ENCODE data around the gene CRACR2A.

The CRACR2A gene

DNA sequence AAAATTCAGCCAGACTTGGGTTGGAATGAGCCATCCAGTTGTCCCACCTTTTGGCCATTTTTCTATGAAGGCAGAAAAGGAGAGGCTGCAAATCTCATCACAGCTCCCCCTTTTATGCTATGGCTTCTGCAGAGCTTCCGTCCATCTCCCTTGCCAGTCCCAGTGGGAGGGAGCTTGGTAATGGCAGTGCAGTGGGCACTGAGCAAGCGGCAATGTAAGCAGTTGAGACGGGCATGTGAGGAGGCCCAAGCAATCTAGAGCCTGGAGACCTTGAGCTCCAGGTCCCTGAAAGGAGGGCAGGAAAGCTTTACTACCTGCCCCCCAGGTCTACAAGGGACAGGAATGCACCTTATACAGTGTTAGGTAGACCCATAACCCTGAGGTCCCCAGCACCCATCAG is 73.1 kb downstream of the CRACR2A start:
- no peak for DNase-seq

DNA sequence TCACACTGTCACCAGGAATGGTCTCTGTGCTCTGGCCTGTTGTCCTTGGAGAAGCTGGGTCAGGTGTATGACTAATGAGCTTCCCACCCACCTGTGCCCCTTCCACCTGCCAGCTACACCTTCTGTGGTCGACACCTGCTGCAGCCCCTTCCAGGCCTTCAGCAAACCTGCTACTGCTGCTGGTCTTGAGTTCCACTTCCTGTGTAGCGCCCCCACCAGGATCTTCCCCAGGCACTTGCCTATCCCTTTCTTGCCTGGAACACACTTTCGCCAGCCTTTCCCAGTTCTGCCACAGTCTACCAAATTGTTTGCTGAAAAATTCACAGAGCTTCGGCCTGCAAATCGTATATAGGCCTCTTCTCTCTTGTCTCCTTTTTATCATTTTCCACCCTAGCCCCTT is 75.3 kb downstream of the CRACR2A start:
- no peak for DNase-seq

DNA sequence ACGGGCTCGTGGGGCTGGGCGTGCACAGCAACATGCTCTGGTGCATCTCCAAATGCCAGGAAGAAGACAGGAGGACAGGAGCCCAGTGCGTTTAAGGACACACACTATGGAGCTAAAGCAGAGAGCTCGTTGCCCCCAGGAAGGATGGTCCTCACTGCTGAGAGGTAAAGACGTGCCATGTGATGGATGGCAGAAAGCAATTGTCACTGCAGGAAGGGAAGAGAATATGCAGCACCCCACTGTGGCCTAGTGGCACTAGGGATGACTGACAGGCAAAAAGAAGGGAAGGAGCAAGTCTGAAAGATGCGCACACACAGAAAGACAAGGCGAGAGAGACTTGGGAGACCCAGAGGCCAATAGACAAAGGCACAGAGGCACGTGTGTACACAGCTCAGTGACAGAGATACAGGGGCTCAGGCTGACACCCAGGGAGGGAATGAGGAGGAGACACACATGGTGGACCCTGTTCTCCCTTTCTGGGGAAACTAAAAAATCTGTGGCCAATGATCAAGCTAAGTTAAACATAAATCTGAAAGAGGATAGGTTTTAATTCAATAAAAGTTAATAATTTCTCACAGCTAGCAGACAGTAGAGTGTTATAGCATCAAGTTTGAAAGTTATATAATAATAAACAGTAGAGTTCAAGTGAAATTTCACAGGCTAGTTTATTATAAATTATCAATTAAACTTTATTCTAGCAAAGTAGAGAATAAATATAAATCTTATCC is 78.8 kb downstream of the CRACR2A start:
- no peak for DNase-seq

DNA sequence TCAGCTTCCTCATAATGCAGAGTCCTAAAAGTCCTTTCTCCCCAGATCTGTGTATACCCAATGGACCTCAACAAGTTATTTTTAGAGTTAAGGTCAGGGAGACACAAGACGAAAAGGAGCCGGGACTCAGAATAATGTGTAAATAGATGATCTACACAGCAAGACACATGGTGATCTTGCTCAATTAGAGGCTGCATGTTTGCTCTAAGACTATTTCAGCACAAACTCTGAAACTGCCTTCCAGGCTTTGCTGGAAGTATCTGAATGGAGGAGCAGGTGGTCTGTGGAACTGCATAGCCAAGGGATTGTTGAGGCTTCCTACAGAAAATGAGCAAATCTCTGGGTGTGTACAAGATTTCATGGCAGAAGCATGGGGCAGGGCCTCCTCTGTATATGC is 80.8 kb downstream of the CRACR2A start:
- DNase-seq, result no peak

DNA sequence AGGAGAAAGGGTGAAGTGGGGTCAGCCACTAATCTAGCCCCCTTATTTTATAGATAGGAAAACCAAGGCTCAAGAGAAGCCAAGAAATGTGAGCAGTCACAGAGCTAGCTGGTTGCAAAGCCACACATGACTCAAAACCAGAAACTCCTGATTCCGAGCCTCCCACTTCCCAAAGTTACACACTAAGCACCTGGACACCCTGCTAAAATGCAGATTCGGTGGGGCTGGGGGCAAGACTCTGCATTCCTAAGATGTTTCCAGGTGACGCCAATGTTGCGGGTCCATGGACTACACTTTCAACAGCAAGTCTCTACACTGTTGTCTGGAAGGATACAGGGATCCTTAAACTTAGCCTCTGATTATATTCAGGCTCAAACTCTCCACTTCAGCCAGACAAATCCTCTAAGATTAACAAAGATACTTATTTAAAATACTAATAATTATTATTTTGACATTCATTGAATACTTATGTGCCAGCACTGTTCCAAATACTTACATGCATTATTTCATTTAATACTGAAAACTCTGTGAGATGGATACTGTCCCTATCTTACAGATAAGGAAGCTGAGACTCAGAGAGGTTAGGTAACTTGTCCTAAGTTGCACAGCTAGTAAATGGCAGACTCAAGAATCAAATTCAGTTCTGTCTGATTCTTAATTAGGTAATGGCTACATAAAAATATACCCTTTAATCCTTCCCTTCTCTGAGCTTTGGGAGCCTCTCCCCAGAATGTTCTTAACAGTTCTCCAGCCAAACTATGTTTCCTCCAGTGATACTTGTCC is 81.4 kb downstream of the CRACR2A start:
- no peak for DNase-seq

DNA sequence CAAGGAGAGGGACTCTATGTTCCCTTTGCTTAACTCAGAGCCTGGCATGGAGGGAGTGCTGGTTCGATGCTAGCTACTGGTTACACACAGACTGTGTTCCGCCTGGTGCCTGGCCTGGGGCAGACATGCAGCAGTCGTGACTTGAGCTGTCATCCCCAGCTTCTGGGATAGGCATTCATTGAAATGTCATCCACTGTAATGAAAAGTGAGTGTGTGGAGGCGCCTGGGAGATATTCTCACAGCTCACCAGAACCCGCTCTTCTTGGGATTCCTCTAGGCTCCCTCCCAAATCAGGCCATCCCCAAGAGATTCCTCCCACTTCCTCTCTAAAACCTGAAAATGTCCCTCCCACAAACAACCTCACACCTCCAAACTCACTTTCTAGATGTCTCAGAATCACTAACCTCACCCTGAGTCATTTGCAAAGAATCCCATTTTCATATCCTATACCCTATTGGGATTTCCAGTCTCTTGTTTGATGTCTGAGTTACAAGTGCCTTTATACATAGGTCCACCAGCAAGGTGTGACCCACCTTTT is 82.8 kb downstream of the CRACR2A start:
- DNase-seq, result no peak

DNA sequence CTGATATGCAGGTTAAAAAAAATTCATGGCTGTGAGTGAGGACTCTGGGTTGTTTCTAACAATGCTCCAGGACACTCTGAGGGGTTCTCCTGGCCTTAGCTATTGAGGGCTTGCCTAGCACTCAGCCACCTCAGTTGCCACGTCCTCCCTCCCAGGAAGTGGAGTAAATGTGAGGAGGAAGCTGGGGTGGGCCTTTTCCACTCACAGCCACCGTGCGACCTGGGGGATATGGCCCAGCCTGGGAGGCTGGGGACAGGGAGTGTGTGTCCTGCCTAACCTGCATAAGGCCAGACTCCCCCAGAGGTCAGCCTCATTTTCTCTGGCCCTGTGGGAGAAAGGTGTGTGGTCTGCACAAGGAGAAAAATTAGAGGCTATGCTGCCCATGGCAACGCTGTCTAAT is 83.3 kb downstream of the CRACR2A start:
- DNase-seq, result no peak

DNA sequence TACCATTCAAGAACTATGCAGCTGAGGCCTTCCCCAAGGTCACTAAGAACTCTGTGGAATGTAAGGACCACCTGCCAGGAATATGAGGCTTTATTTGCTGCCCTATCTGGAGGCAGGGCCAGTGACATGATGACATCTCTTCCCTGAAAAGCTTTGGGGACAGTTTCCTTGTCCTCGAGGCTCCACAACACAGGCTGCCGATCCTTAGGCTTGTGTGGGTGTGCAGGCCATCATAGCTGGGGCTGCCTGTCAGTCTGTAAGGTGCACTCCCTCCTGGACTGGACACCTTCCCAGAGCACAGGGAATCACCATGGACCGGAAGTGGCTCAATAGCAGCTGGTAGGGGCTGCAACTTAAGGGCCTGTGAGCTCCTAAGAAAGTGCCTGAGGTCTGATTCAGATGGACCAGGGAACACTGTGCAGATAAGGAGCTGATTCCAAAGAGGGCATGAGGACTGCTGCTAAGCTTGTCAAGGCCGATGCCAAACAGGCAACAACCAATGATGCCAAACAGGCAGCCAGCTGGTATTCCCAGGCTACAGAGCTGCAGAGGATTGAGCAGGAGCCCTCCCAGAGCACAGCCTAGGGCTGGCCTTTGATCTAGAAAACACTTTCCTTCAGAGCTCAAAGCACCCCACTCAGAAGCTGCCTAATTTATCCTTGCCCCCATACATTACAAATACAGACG is 84.3 kb downstream of the CRACR2A start:
- no peak for DNase-seq

DNA sequence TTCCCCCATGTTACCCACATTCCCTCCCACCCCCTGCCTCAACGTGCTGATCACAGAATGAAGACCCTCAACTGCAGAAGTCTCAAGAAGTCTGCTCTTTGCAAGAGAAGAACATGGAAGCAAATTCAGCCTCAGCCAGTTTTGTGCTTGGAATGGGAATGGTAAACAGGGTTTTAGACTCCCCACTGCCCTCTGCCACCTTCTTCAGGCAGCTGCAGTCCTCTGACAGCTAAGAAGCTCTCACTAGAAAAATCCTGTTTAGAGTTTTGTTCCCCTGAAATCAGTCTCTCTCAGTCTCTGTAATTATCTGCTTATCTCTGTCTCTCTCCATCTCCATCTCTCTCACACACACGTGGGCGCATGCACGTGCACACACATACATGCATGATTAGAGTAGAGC is 85.4 kb downstream of the CRACR2A start:
- no peak for DNase-seq

DNA sequence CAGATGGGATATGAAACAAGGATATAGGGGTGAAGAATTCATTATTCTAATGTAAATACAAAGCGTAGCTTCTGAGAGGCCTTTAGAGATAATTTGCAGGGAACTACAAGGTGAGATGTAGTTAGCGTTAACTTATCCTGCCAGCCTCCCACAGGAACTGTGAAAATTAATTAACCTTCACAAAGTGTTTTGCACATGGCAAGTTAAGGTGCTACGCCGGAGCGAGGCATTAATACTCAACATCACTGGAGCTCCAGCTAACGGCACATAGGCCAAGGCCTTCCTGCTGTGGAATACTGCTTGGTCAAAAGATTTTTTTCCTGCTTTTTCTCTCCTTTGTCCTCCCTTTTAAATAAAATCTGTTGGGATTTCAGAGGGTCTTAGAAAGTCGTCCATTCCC is 86.5 kb downstream of the CRACR2A start:
- no peak for DNase-seq

DNA sequence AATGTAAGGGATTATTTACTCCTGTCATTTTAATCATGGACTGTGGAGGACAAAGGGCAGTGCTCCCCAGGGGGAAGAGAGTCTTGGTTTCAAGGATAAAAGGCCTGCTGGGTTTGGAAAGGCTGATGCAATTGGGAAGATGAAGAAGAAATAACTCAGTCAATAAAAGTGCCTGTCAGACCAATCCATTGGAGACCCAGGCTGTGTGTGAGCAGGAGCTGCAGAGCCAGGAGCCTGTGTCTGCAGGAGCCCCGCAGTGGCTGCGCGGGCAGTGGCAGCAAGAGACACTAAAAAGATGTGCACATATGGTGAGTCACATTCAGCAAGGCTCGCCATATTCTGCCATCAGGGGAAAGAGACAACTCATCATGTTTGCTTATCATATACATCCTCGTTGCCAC is 90.4 kb downstream of the CRACR2A start:
- no peak for DNase-seq

DNA sequence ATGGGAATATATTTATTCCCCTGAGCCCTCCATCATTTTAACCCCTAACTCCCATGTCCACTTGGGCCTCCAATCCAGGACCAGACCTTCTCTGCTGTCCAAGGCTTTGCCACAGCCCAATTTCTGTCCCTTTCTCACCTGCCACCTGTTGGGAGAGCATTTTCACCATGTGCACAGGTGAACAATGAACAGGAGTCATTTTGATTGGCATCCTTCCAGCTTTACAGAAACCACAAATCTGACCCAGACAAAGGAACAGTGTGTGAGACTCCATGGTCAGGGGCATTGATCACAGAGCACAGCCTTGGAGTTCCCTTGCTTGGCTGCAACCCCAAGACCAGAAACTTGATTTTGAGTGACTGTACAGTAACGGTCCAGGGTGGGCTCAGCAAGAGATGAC is 91.9 kb downstream of the CRACR2A start:
- DNase-seq, result no peak

DNA sequence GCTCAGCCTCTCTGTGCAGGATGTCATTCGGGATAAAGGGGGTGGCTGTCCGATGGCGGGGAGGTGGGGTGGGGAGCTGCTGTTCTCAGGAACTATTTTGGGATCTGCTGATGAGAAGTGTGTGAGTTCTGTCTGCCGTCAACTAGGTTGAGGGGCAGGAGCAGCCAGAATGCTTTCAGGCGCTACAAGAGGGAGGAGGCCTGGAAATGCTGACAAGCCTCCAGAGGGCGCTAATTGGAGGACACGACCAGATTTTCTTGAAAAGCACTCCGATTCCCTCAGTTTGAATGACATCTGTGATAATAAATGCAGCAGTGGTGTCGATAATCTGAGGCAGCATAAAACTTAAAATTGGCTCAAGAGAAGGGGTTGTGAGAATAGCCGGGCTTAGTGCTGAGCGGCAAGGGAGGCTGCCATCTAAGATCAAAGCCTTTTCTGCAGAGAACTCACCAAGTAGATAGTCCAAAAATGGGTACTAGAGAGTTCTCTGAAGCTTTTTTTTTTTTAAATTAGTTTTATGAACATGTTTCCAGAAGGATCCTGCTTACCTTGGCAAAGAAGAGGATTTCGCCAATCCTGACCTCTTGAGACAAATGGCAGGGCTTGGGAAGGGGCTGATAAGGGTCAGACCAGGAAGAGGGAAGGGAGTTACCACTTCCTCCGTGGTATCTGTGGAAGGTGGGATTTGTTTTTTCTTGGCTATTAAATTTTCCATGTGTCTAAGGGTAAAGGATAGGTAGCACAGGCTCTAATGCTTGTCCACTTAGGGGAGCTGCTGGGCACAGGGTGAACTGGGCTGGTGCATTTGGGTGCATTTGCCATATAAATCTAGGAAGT is 94.4 kb downstream of the CRACR2A start:
- peak; percentile 1 to 4 for DNase-seq

DNA sequence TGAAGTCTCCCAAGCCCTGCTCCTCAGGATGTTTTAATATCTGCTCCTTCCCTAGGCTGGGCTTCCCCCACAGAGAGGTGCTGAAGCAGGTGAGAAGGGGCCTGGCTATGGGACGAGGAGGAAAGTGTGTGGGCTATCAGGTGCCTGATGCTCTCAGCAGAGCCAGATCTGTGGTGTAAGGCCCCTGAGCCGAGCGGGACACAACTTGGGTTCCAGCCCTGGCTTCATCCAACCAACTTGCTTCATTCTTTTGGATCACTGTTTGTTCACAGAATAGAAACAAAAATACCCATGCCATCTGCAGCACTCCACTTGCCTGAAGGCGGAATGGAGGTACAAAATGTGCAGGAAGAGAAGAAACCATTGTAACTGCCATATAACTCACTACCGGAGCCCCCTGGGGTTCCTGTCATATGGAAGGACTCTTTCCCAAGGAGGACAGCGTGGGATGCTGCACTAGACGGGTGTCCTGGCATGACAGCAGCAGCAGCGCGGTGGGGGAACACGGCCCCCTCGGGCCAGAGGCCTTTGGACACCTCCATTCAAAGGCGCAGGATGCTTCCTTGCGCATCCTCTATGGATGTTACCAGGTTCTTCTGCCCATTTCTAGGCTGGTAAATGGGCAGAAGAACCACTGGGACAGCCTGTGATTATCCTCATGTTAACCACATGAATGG is 95.8 kb downstream of the CRACR2A start:
- no peak for DNase-seq

DNA sequence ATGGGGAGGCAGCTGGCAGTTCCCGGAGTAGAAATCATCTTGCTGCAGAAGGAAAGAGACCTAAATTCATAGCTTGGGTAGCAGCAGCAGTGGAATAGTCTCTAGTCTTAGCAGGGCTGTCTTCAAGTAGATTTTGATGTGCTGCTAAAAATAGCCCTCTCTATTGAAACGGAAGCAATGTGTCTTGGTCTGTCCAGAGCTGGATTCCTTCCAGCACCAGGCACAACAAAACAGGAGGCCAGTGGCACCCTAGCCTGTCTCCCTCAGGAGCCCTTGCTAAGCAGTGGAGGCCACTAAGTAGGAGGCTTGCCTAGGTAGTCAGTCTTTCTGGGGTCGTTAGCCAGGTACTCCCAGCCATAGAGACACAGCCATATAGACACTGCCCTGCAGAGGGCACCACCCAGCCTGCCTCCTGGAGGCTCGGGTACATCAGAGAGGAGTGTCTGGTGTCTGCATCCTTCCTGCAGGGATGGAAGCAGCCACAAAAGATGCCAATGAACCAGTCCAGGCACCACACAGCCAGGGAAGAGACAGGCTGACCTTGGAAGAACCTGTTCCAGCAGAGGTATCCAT is 97.5 kb downstream of the CRACR2A start:
- no peak for DNase-seq

DNA sequence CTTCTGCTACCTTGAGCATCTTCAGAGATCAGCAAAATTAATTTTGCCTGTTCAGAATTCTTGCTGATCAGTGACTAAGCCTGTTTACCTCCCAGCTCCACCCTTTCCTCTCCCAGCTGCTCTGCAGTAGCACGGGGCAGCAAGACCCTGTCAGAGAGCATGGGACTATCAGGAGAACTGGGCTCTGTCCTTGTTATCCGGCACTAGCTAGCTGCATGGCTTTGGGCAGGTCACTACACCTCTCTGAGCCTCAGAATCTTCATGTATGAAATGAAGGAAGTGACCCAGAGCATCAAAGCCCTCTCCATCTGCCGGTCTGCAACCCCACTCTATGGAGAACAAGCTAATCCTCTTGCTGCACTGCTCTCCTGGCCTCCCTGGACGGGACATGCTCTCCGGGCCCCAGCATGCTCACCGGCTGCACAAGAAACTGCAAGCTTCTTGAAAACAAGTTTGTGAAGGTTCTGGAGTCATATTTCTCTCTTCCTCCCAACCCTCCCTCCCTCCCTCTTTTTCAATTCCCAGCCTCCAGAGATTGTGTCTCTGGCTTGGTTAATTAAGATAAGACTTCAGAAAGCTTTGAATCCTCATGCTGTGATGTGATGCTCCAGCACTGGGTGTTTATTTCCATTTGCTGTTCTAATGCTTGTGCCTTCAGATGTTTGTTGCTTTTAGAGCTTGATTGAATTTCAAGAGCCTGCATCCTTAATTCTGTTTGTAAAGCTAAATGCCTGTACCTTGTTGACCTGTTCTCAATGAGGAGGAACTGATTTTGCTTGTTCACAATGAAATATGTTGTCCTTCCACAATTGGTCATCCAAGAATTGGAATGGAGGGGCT is 101.1 kb downstream of the CRACR2A start:
- DNase-seq, result no peak

DNA sequence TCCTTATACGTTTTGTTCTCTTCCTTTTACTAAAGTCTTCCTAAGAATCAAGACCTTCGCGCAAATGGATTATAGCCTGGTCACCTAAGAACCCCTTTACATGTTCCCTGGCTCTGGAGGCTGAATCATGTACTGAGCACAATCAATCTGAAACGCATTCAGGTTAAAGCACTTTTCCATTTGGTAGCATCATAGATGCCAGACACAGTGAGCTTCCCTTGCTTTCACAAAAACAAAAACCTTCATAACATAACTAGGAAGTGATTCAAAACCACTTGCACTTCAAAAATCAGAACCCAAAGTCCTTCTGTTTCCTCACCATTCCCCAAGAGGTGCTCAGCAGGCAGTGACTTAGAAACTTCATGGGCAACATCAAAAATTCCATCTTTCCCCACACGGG is 105.4 kb downstream of the CRACR2A start:
- no peak for DNase-seq

DNA sequence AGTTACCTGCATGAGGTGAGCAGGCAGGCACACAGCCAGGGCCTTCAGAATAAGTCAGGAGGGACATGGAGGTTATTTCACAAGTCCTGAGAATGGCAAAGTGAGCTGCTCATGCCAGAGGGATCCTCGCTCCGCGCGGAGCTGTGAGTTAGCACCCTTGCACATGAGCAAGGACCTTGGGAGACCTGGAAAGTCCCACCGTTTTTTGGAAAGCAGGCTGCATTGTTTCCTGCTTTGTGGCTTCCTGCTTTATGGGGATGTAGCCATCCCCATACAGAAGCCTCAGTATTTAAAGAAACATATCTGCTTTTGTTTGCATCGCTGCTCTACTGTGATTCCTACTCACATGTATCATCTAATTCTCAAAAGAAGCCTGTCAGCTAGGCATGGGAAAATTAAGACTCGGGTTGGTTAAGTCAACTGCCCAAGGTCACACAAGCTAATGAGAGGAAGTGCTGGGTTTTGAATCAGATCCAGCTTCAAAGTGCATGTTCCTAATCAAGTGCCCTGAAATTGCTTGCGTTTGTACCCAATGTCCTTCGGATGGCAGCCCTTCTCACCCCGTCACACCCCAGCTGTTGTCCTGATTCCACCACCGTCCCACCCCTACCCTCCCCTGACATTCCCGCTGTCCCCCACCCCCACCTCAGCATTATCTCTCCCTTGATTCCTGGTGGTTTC is 106.2 kb downstream of the CRACR2A start:
- DNase-seq, result peak in 1 of 2 experiments; percentile 2

DNA sequence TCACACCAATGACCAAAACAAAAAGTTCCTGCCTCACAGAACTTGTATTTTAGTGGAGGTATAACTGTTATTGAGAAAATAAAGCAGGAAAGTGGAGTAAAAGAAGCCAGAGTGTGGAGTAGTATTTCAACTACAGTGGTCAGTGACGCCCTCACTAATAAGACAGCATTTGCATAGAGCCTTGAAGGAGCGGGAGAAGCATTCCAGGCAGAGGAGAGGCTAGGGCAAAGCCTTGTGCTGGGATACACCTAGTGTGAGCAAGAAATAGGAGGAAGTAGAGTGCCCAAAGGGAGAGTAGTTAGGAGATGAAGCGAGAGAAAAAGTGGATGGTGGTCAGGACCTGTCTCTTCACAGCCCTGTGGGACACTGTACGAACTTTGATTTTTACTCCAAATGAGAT is 107.8 kb downstream of the CRACR2A start:
- no peak for DNase-seq

DNA sequence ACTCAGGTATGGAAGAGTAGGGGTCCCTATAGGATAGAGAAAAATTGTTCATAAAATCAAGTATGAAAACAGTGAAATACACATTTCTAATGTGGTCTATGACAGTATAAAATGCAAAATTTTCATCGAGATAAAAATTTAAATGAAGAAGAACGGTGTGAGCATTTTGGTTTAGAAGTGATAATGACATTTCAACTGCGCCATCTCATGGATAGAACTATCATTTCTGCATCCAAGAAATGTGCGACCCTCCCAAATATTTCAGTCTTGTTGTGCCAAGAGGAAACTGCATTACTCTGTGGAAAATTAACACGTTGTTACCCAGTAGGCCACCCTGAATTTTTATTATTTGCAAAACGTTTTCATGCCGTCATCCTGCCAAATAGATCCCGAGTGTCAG is 108.8 kb downstream of the CRACR2A start:
- no peak for DNase-seq
